Measurements from ENCODE around the gene SHC3. TPM values are rescaled to one million over a fixed set of nuclear protein-coding genes. Genes with fewer than 3 reads are reported as not detected.
A peak's percentile ranks its signal among the peaks of the same experiment; 100 is the strongest.

SHC3 gene
- total RNA-seq, 1 experiment from 2014 or later, result 0.24 TPM

GRCh38 chr9:89106224-89106851 is 72.3 kb downstream of the SHC3 start:
- DNase-seq (ENCODE audit: low spot score), result no peak

GRCh38 chr9:89104821-89105220 is 73.8 kb downstream of the SHC3 start:
- no peak for DNase-seq (ENCODE audit: low spot score)

- DNase-seq (ENCODE audit: low spot score), result no peak
These were observed 81.4 kb downstream of the SHC3 start for GRCh38 chr9:89097219-89097618.

- no peak for DNase-seq (ENCODE audit: low spot score)
These were observed 81.8 kb downstream of the SHC3 start for GRCh38 chr9:89096807-89097206.

GRCh38 chr9:89095761-89096528 is 82.7 kb downstream of the SHC3 start:
- DNase-seq (ENCODE audit: low spot score), result no peak

- DNase-seq (ENCODE audit: low spot score), result no peak
These were observed 85.2 kb downstream of the SHC3 start for GRCh38 chr9:89093201-89093975.

- DNase-seq (ENCODE audit: low spot score), result no peak
These were observed 89.4 kb downstream of the SHC3 start for GRCh38 chr9:89089176-89089575.

- no peak for DNase-seq (ENCODE audit: low spot score)
These were observed 95.0 kb downstream of the SHC3 start for GRCh38 chr9:89083626-89084025.

GRCh38 chr9:89080193-89080592 is 98.4 kb downstream of the SHC3 start:
- no peak for DNase-seq (ENCODE audit: low spot score)

- no peak for DNase-seq (ENCODE audit: low spot score)
These were observed 99.2 kb downstream of the SHC3 start for GRCh38 chr9:89079391-89079790.

GRCh38 chr9:89078860-89079259 is 99.8 kb downstream of the SHC3 start:
- DNase-seq (ENCODE audit: low spot score), result peak; percentile 26

GRCh38 chr9:89078421-89078820 is 100.2 kb downstream of the SHC3 start:
- no peak for DNase-seq (ENCODE audit: low spot score)

GRCh38 chr9:89077519-89077918 is 101.1 kb downstream of the SHC3 start:
- DNase-seq (ENCODE audit: low spot score), result no peak

- no peak for DNase-seq (ENCODE audit: low spot score)
These were observed 105.2 kb downstream of the SHC3 start for GRCh38 chr9:89073397-89073796.

GRCh38 chr9:89071591-89071990 is 107.0 kb downstream of the SHC3 start:
- DNase-seq (ENCODE audit: low spot score), result no peak

GRCh38 chr9:89066835-89067234 is 111.8 kb downstream of the SHC3 start:
- no peak for DNase-seq (ENCODE audit: low spot score)

- no peak for DNase-seq (ENCODE audit: low spot score)
These were observed 112.7 kb downstream of the SHC3 start for GRCh38 chr9:89065921-89066320.

- no peak for DNase-seq (ENCODE audit: low spot score)
These were observed 117.8 kb downstream of the SHC3 start for GRCh38 chr9:89060790-89061189.

- no peak for DNase-seq (ENCODE audit: low spot score)
These were observed 118.6 kb downstream of the SHC3 start for GRCh38 chr9:89059925-89060506.

GRCh38 chr9:89058906-89059305 is 119.7 kb downstream of the SHC3 start:
- no peak for DNase-seq (ENCODE audit: low spot score)

GRCh38 chr9:89054865-89055495 is 123.6 kb downstream of the SHC3 start:
- no peak for DNase-seq (ENCODE audit: low spot score)

- DNase-seq (ENCODE audit: low spot score), result no peak
These were observed 125.3 kb downstream of the SHC3 start for GRCh38 chr9:89053301-89053700.

All from A172 (cell line).